Activated CD8-positive, alpha-beta memory T cell treated with anti-CD3 and anti-CD28 coated beads for 36 hours (primary cell): Measurements from ENCODE around the gene GRAMD1A. TPM values are rescaled to one million over a fixed set of nuclear protein-coding genes. Genes with fewer than 3 reads are reported as not detected.

Experiments
- CTCF ChIA-PET: fragments of 350-600 bp; sonication (Branson Sonifier 250); formaldehyde crosslinking; loops from one replicate; lab custom pipeline; 2021; ENCODE audit warnings: antibody characterized with exemption; lab: Charles Lee
- POLR2A ChIA-PET: fragments of 350-600 bp; sonication (Branson Sonifier 250); formaldehyde crosslinking; loops from one replicate; lab custom pipeline; 2021; ENCODE audit warnings: antibody characterized with exemption; lab: Charles Lee
- total RNA-seq, 2 experiments: library from RNA; stranded (reverse); gene quantifications; one replicate each; pipeline ENCODE4 v1.2.3, GENCODE V29; 2021

Gene GRAMD1A
- total RNA-seq, 2 experiments from 2014 or later = 183 to 188 TPM

DNA sequence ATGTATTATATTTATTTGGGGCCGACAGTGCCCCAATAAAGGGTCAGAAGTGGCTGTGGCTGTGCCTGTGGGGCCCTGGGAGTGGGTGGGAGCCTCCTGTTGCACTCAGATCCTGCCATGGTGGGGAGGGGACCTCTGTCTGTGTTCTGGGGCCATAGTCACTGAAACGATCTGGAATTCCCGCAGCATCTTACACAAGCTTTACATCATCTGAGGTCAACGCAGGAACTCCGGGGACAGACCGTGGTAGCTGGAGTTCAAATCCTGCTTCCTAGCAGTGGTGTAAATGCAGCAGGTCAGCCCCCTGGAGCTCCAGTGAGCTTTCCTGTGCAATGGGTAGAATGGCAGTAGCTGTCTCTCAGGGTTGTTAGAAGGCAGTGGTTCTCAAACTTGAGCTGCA, 26.3 kb downstream of the GRAMD1A start:
- ChIA-PET CTCF (interaction anchor here (1.2 kb wide), 1 partner anchor 18 kb away, joined by 3 read pairs; no protein-coding TSS in a partner anchor), POLR2A (no interaction called here)

DNA sequence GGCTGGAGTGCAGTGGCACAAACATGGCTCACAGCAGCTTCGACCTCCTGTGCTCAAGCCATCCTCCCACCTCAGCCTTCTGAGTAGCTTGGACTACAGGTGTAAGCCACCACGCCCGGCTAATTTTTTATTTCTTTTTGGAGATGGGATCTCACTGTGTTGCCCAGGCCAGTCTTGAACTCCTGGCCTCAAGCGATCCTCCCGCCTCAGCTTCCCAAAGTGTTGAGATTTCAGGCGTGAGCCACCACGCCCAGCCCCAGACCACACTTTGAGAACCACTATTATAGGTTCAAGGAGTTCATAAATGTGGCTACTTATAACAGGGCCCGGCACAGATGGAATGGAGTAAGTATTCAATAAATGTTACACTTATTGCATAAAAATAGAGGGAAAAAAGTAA, 26.9 kb downstream of the GRAMD1A start:
- CTCF ChIA-PET = interaction anchor here (1.2 to 1.3 kb wide), 2 partner anchors 15 to 17 kb away, joined by 3 read pairs; no protein-coding TSS in a partner anchor
- POLR2A ChIA-PET = no interaction called here

DNA sequence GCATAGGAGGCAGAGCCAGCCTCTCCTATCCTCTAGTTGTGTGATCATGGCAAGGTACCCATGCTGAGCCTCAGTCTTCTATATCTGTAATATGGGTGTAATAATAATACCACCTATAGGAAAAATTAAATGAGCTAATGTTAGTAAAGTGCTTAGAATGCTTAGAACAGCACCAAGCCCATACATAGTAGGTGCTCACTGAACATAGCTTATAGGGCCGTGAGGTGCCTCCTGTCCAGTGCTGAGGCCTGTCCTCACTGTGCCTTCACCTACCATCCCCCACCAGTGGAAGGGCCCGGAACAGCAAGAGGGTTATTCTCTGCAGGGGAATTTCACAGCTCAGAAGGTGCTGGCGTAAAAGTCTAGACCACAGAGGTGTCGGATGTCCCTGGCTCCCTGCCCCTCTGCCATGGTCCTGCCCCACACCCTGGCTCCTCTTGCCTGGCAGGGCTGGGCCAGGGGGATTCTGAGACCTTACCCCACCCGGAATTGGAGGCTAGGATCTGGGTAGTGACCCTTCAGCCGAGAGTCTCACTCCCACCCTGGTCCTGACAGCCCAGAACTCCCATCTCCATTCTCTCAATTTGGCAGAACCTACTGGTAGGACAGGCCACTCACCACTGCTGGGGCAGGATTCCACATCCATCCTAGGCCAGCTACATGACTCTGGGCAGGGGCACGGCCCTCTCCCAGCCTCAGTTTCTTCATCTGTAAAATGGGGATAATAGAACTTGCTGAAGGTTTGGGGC, 27.9 kb downstream of the GRAMD1A start:
- CTCF ChIA-PET = interaction anchor here (1.1 to 1.3 kb wide), 2 partner anchors 16 to 54 kb away, joined by 3 read pairs; no protein-coding TSS in a partner anchor
- POLR2A ChIA-PET = no interaction called here

DNA sequence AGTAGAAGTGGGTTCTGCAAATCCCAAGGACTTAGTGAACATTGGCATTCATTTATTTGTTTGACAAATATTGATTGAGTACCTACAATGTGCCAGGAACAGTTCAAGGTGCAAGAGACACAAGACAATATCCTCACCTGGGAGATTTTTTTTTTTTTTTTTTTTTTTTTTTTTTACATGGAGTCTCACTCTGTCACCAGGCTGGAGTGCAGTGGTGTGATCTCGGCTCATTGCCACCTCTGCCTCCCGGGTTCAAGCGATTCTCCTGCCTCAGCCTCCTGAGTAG, 28.4 kb downstream of the GRAMD1A start:
- POLR2A ChIA-PET = interaction anchor here (0.7 kb wide), 1 partner anchor 53 kb away, joined by 8 read pairs; no protein-coding TSS in a partner anchor
- CTCF ChIA-PET = interaction anchor here (0.6 to 1.1 kb wide), 2 partner anchors 54 to 1114 kb away, joined by 3 read pairs; no protein-coding TSS in a partner anchor

DNA sequence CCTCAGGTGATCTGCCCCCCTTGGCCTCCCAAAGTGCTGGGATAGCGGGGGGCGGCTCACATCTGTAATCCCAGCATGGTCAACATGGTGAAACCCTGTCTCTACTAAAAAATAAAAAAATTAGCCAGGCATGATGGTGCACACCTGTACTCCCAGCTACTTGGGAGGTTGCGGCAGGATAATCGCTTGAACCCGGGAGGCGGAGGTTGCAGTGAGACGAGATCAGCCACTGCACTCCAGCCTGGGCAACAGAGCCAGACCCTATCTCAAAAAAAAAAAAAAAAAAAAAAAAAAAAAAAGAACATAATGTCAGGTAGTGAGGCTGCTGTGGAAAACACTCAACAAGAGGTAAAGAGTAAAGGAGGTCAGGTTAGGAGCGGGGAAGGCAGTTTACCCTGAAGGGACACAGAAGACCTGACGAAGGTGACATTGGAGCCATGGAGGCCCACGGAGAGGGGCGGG, 29.2 kb downstream of the GRAMD1A start:
- ChIA-PET CTCF (interaction anchor here (0.6 to 1.5 kb wide), 2 partner anchors 15 to 1113 kb away, joined by 3 to 8 read pairs; no protein-coding TSS in a partner anchor), POLR2A (interaction anchor here (0.7 kb wide), 1 partner anchor 52 kb away, joined by 8 read pairs; no protein-coding TSS in a partner anchor)

DNA sequence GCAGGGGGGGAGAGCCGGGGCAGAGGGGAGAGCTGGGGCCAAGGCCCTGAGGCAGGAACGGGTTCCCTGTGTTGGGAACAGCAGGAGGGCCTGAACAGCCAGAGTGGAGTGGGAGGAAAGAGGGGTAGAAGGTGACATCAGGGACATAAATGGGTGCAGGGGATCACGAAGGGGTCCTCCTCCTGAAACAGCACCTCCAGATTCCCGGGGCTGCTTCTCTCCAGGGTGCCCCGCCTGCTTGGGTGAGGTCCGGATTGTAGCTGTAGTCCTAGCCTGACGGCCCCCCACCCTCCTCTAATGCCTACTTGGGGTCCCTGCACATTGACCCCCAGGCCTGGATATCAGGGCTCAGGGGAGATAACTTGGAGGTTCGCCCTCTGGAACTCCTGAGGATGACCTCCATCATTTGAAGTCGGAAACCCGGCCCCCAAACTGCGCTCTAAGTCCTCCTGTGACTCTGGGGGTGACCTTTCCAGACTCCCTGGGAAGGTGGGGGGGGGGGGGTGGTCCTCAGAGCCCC, 29.7 kb downstream of the GRAMD1A start:
- CTCF ChIA-PET = interaction anchor here (1.5 kb wide), 1 partner anchor 15 kb away, joined by 8 read pairs; no protein-coding TSS in a partner anchor
- POLR2A ChIA-PET = no interaction called here

DNA sequence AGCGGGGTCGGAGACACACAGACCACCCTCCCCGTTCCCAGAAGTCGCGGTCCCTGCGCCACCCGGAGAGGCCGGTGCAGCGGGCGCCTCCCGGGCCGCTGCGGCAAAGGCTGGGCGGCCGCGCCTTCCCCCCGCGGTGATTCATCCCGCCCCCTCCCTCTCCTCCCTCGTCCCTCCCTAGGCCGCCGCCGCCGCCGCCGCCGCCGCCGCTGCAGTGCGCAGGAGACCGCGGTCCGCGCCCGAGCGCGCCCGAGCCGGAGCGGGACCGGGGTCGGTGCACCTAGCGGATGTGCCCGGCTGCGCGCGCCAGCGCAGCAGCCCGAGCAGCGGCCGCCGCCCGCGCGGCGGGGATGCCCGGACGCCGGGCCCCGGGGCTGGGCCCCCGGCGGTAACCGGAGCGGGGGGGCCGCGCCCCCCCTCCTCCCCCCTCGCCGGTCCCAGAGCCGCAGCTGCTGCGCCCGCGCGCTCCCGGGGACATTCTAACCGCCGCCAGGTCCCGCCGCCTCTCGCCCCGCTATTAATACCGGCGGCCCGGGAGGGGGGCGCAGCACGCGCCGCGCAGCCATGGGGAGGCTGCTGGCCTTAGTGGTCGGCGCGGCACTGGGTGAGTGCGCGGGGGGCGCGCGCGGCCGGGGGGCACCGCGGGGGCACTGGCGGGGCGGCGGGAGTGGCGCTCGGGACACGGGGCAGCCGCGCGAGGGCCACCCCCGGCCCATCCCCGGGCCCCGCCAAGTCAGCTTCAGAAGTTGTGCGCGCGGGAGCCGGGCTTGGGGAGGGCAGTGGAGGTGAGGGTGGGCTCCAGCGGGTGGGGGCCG, 30.3 kb downstream of the GRAMD1A start, which contains the start of gene SCN1B:
Gene SCN1B (plus strand): TSS at position 214 of the 815 bp plus-strand sequence. CDS start 351 bp downstream, at position 565.
- CTCF ChIA-PET = interaction anchor here (1.5 to 2.0 kb wide), 2 partner anchors 13 to 14 kb away, joined by 7 to 8 read pairs; no protein-coding TSS in a partner anchor
- POLR2A ChIA-PET = interaction anchor here (0.6 to 0.9 kb wide), 2 partner anchors 24 to 29 kb away, joined by 3 to 5 read pairs; no protein-coding TSS in a partner anchor

DNA sequence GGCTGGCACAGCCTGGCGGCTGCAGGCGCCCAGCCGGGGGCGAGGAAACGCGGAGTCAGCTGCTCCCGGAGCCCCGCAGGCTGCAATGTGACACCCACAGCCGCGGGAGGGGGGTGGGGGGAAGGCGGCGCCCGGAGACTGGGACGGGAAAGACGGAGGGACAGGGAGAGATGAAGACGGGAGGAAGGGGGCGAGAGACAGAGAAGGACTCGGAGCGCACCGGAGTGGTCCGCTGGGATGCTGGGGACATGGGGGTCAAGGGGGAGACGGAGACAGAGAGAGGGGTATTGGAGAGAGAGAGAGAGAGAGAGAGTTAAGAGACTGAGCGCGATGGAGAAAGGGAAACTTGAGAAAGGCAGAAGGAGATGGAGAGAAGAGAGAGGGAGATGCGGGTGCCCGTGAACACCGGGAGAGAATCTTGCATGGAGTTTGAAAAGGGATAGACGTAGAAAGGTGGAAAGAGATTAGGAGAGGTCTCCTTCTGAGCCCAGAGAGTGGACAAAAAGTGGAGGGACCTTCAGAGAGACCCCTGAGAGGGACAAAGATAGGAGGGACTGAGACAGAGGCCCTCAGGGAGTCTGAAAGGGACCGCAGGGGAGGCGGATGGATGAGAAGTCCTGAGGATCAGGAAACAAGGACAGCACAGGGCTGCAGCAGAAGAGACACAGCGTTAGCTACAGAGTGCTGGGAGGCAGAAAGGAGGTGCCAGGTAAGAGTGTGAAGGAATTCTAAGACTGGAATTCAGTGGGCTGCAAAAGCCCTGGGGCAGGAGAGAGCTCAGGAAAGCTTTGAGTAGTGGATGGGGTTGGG, 31.2 kb downstream of the GRAMD1A start:
- ChIA-PET CTCF (interaction anchor here (2.0 kb wide), 1 partner anchor 13 kb away, joined by 7 read pairs; no protein-coding TSS in a partner anchor), POLR2A (interaction anchor here (0.6 to 0.9 kb wide), 2 partner anchors 25 to 30 kb away, joined by 3 to 5 read pairs; no protein-coding TSS in a partner anchor)

DNA sequence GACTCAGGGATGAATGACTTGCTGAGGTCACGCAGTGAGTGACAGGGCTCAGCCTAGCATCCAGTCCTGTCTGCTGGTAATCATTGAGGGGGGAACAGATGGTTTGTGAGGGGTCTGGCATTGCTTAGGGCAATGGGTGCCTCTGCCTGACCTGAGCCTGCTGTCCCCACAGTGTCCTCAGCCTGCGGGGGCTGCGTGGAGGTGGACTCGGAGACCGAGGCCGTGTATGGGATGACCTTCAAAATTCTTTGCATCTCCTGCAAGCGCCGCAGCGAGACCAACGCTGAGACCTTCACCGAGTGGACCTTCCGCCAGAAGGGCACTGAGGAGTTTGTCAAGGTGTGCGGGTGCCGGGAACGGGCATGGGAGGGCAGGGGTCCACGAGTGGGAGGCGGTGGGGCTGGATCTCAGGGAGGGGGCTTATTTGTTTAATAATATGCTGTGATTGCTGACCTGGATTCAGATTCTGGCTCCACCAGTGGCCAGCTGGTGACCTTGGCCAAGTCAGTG, 32.3 kb downstream of the GRAMD1A start:
- CTCF ChIA-PET = interaction anchor here (2.0 kb wide), 1 partner anchor 12 kb away, joined by 7 read pairs; no protein-coding TSS in a partner anchor
- POLR2A ChIA-PET = no interaction called here

DNA sequence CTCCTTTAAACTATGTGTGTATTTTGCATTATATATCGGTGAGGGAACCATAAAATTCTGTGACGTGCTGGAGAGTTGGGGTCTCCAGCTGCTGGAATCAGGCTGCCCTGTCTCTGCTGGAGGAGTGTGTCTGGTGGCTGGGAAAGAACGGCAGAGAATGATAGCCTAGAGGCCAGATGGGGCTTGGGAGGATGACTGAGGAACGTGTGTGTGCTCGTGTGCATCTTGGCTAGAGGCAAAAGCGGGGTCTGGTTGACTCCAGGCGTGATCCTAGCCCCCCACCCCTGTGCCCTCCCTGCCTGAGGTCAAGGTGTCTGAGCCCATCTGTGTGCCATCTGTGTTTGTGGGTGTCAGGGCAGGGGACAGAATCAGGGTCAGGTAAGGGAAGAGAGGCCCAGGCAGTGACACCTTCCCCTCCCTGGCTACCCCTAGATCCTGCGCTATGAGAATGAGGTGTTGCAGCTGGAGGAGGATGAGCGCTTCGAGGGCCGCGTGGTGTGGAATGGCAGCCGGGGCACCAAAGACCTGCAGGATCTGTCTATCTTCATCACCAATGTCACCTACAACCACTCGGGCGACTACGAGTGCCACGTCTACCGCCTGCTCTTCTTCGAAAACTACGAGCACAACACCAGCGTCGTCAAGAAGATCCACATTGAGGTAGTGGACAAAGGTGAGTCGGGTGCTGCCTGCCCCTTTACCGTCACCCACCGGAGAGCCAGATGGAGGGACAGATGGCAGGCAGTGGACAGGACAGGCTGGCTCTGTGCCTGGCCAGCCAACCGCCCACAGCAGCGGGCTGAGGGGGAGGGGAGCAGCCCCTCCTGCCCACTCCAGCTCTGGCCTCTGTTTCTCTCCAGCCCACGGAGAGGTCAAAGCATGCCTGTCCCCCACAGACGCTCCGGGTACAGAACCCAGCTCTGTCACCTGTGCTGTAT, 33.2 kb downstream of the GRAMD1A start:
- CTCF ChIA-PET = interaction anchor here (1.0 to 1.6 kb wide), 3 partner anchors 11 to 21 kb away, joined by 3 to 4 read pairs (median 3); no protein-coding TSS in a partner anchor
- POLR2A ChIA-PET = no interaction called here

DNA sequence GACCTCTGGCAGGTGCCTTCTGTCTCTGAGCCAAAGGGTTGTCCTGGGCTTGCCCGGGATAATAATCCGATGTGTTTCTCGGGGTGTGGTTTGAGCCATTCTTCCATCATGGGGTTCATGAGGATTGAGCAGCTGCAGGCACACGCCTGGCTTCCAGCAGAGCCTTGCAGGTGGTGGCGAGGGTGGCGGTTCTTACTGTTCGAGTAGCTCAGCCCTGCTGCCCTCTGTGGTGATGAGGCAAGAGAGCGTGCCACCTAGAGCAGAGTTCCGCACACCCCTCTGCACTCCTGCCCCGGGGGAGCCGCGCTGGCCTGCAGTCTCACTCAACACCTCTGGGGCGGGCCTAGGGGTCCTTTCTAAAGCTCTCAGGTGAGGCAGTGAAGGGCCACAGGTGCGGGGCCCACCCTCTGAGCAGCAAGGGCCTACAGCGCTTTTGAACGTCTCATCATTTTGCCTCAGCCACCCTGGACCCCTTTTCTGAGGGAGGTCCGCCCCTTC, 33.9 kb downstream of the GRAMD1A start:
- ChIA-PET POLR2A (no interaction called here), CTCF (interaction anchor here (1.0 to 1.6 kb wide), 3 partner anchors 10 to 21 kb away, joined by 3 to 4 read pairs (median 3); no protein-coding TSS in a partner anchor)

DNA sequence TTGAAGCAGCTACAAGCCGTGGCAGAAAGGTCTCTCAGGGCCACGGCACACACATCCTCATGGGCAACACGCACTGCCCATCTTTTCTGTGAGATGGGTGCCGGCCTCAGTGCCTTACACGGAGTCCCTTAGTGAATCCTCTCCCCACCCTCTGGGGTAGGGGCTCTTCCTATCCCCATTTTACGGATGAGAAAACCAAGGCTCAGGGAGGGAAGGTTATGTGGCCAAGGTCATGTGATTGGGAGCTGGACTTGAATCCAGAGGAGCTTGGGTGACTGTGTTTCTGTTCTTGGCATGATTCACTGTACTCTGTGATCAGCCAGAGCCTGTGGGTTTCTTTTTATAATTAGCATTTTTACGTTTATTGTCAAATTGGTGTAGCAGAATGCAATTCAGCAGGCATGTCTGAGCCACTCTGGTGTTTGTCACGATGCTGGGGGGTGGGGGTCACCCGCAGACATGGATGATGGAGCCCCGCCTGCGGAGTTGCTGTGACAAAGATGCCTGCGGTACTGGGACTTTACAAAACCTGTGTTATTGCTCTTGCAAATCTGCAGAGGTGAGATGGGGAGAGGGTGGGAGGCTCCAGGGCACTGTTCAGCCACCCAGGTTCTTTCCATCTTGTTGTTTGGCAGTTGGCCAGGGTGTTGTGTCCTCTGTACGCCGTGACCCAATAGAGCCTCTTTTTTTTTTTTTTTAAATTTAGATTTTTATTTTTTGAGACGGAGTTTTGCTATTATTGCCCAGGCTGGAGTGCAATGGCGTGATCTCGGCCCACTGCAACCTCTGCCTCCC, 34.7 kb downstream of the GRAMD1A start:
- POLR2A ChIA-PET = no interaction called here
- CTCF ChIA-PET = interaction anchor here (0.7 to 1.6 kb wide), 4 partner anchors 9 to 1738 kb away, joined by 3 to 5 read pairs (median 4); no protein-coding TSS in a partner anchor

DNA sequence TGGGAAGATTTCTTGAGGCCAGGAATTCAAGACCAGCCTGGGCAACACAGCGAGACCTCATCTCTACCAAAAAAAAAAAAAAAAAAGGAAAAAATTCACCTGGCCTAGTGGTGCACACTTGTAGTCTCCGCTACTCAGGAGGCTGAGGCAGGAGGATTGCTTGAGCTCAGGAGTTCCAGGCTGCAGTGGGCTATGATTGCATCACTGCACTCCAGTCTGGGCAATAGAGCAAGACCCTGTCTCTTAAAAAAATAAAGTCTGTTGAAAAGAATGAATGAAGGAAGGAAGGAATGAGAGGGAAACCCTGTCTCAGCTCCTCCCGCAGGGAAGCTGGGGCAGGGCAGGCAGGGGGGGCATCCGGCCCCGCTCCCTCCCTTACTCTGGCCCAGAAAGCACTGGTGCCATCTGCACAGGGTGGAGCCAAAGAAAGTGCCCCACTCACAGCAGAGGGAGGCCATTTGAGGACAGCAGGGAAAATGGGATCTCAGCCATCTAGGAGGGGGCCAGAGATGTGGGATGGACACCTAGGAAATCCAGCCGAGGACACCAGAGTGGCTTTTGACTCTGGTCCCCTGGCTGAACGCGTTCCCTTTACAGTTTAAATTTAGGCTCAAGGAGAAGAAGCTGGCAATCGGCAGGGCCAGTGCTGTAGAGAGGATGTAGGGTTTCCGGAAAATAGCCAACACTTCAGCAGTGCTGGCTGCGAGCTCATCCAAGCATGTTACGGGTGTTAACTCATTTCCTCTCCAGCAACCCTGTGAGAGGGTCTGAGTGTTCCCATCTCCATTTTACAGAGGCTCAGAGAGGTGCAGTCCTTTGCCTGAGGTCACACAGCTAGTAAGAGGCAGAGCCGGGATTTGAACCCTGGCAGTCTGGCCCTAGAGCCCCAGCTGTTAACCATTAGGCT, 37.8 kb downstream of the GRAMD1A start:
- ChIA-PET POLR2A (no interaction called here), CTCF (interaction anchor here (1.1 kb wide), 1 partner anchor 65 kb away, joined by 3 read pairs; no protein-coding TSS in a partner anchor)

DNA sequence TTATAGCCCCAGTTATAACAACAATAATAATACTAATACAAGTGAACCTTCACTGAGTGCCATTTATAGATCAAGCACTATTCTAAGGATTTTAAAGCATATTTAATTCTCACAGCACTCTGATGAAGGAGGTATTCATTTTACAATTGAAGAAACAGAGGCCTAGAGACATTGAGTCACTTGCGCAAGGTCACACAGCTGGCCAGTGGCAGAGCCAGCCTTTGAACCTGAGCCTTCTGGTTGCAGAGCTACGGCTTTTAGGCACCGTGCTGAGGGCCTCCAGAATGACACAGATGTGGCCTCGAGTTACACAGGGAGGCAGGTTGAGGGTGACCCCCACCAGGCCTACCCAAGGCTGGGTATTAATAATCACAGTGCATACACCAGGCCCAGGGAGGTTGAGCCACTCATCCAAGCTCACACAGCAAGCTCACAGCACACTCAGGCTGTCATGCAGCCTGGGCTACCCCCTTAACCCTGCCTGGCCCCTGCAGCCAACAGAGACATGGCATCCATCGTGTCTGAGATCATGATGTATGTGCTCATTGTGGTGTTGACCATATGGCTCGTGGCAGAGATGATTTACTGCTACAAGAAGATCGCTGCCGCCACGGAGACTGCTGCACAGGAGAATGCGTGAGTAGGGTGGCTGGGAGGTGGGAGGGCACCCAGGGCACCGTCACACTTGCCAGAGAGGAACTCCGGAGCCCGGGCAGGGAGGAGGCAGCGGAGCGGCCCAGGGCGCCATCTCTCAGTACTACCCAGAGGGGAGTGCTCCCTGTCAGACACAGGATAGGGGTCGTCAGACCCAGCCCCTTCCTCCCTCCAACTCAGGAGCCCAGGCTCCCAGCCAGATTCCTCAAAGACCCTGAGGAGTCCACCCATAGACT, 38.7 kb downstream of the GRAMD1A start:
- CTCF ChIA-PET = interaction anchor here (0.7 to 1.1 kb wide), 3 partner anchors 28 to 306 kb away, joined by 3 to 4 read pairs (median 3); no protein-coding TSS in a partner anchor

More for the DNA sequence above, 38.7 kb downstream of the GRAMD1A start:
- POLR2A ChIA-PET = no interaction called here
